IgD-negative memory B cell (primary cell): ENCODE measurements around the gene NDST4. TPM values are rescaled to one million over a fixed set of nuclear protein-coding genes. Genes with fewer than 3 reads are reported as not detected.

Source experiments
- H3K27ac Mint-ChIP-seq, 3 donors: one replicate each; pipeline ENCODE4 v1.8.0; 2020 to 2022; ENCODE audit warnings: mild to moderate bottlenecking in 3 of 3, mixed read lengths in 3 of 3, moderate library complexity in 1 of 3
- H3K27me3 Mint-ChIP-seq: one replicate; pipeline ENCODE4 v1.8.0; 2021; ENCODE audit warnings: mixed read lengths
- H3K36me3 Mint-ChIP-seq: one replicate; pipeline ENCODE4 v1.8.0; 2020; ENCODE audit warnings: mild to moderate bottlenecking, mixed read lengths
- H3K4me1 Mint-ChIP-seq, 3 donors: one replicate each; pipeline ENCODE4 v1.8.0; 2020 to 2022; ENCODE audit warnings: mixed read lengths in 3 of 3, mild to moderate bottlenecking in 1 of 3
- H3K4me3 Mint-ChIP-seq, 4 donors: one replicate each; pipeline ENCODE4 v1.8.0; 2020 to 2022; ENCODE audit warnings: mild to moderate bottlenecking in 4 of 4, mixed read lengths in 4 of 4, moderate library complexity in 3 of 4
- H3K9me3 Mint-ChIP-seq, 3 donors: one replicate each; pipeline ENCODE4 v1.8.0; 2020 to 2021; ENCODE audit warnings: mixed read lengths in 3 of 3, mild to moderate bottlenecking in 1 of 3
- polyA plus RNA-seq: library from polyadenylated mRNA; unstranded; fragments of 300-500 nt; fragmentation: Illumina TruSeq; gene quantifications from one replicate; pipeline ENCODE4 v1.2.3, GENCODE V29; 2021

The NDST4 gene
- polyA plus RNA-seq, 1 donor from 2014 or later = not detected

DNA sequence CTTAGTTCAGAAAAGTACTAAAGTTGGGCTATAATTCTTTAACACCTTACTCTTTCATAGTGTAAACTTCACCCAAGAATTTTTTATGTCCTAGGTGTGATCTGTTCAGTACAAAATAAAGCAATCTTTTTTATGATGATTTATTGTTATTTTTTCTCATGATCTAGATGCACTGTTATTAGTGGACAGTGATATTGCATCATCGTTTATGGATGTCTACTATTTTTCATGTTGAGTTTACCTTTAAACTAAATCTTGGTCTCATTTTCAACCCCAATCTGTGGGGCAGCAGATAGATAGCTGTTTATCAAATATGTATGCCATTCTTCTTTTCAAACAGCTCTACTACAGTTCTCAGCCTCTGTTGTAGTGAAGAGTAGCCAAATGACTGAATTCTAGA lies 299.5 kb downstream of the NDST4 start:
- H3K27me3 Mint-ChIP-seq = peaks cover 2% of the 10 kb centered on the region
- H3K36me3 Mint-ChIP-seq = no peaks in the 10 kb centered on the region
- H3K27ac Mint-ChIP-seq = no peak overlapping the region
- H3K4me3 Mint-ChIP-seq = no peak overlapping the region
- no peaks in the 10 kb centered on the region for H3K4me1 Mint-ChIP-seq
- H3K9me3 Mint-ChIP-seq = no peaks in the 10 kb centered on the region

DNA sequence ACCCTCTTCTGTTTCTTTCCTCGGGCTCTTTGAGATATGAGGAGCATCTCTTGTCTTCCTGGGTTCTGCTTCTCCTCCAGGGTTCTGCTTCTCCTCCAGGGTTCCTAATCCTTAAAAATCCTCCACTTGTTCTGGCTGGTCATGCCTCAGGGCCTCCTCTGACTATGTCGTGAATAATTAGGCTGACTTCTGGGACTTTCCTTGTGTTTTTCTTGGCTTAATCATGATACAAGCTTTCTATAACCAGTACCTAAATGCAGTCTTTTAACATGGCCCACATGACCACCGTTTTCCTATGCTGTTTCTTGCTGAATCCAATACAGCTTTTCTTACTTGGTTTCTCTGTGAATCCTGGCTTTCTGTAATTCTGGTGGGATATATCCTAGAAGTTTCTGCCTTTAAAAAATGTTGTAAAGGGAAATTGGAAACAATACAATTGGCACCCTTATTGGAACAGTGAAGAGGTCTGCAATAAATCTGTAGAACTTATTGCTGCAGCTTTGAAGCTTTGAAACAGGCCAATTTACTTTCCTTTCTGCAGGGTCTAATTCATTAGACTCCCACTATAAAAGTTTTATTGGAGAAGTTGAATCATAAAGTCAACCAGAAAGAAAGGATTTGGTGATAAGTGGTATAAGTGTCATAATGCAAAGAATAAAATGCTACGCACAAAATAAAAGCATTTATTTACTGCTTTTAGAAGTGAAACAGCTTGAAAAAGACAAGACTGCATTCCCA lies 301.7 kb downstream of the NDST4 start:
- H3K27me3 Mint-ChIP-seq = peaks cover 2% of the 10 kb centered on the region
- H3K9me3 Mint-ChIP-seq = no peaks in the 10 kb centered on the region
- no peak overlapping the region for H3K27ac Mint-ChIP-seq
- no peak overlapping the region for H3K4me3 Mint-ChIP-seq
- H3K4me1 Mint-ChIP-seq = peaks cover 0 to 4% (median 2%) of the 10 kb centered on the region in 3 donors
- H3K36me3 Mint-ChIP-seq = no peaks in the 10 kb centered on the region

DNA sequence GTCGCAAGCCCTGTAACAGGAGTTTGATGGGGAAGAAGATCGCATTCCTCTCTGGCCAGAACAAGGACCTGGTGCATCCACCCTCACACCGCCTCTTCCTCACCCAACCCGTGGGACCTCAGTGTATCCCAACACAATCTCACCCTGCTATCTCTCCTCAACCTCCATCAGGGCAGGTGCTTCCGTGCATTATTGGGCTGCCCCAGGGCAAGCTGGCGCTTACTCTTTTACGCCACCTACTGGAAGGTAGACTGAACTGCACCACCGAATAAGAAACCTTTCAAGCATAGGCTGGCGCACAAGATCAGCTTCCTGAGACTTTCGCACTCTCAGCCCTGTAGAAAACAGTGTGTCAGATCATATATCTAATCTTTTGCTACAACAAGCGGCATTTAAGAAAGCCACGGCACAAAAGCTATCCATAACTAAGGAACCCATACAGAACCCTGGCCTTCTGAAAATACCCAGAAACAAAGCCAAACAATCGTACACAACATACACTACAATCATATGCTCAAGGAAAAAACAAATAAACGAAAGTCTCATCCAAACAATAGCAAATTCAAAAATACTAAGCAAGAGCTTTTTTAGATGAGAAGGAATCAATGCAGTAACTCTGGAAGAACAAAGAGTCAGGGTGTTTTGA lies 305.5 kb downstream of the NDST4 start:
- H3K9me3 Mint-ChIP-seq = no peaks in the 10 kb centered on the region
- H3K27ac Mint-ChIP-seq = no peak overlapping the region
- no peak overlapping the region for H3K4me3 Mint-ChIP-seq
- H3K36me3 Mint-ChIP-seq = no peaks in the 10 kb centered on the region
- peaks cover 2% of the 10 kb centered on the region for H3K27me3 Mint-ChIP-seq
- peaks cover 0 to 4% (median 2%) of the 10 kb centered on the region in 3 donors for H3K4me1 Mint-ChIP-seq

DNA sequence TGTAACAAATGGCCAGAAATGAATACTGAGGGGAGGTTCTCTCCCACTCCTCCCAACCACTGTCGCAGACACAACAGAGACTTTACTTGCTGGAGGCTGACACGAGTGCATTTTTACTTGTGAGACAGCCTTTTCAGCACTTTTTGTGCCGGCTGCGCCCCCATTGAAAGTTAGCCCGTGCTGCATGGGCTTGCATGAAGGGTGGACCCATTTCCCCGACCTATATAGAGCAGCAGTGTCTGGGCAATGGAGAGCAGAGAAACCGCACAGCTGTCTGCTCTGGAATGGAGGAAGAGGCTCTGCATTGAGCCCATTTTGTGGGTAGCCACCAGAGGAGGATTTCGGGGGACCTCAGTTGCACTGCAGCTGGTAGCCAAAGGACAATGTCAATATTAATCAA lies 306.1 kb downstream of the NDST4 start:
- Mint-ChIP-seq H3K27me3 (peaks cover 2% of the 10 kb centered on the region), H3K27ac (no peak overlapping the region), H3K4me3 (no peak overlapping the region), H3K36me3 (no peaks in the 10 kb centered on the region), H3K9me3 (no peaks in the 10 kb centered on the region), H3K4me1 (peaks cover 0 to 4% (median 2%) of the 10 kb centered on the region in 3 donors)

DNA sequence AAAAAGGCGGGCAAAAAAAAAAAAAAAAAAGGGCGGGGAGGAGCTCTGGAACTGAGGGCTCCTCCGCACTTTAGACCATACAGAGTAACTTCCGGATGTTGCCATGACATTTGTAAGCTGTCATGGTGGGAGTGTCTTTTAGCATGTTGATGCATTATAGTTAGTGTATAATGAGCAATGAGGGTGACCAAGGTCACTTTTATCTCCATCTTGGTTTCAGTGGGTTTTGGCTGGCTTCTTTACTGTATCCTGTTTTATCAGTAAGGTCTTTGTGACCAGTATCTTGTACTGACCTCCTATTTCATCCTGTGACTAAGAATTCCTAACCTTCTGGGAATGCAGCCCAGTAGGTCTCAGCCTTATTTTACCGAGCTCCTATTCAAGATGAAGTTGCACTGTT lies 321.4 kb downstream of the NDST4 start:
- H3K36me3 Mint-ChIP-seq = no peaks in the 10 kb centered on the region
- H3K27me3 Mint-ChIP-seq = peaks cover 5% of the 10 kb centered on the region
- no peaks in the 10 kb centered on the region for H3K9me3 Mint-ChIP-seq
- H3K4me3 Mint-ChIP-seq = no peak overlapping the region
- no peaks in the 10 kb centered on the region for H3K4me1 Mint-ChIP-seq
- no peak overlapping the region for H3K27ac Mint-ChIP-seq

DNA sequence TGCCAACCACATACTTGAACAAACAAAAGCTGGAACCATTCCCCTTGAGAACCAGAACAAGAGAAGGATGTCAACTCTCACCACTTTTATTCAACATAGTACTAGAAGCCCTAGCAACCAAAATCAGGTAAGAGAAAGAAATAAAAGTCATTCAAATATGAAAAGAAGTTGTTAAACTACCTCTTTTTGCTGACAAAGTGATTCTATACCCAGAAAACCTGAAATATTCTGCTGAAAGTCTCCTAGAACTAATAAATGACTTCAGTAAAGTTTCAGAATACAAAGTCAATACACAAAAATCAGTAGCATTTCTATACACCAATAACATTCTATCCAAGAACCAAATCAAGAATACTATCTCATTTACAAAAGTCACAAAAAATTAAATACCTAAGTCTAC lies 327.9 kb downstream of the NDST4 start:
- H3K4me3 Mint-ChIP-seq = no peak overlapping the region

DNA sequence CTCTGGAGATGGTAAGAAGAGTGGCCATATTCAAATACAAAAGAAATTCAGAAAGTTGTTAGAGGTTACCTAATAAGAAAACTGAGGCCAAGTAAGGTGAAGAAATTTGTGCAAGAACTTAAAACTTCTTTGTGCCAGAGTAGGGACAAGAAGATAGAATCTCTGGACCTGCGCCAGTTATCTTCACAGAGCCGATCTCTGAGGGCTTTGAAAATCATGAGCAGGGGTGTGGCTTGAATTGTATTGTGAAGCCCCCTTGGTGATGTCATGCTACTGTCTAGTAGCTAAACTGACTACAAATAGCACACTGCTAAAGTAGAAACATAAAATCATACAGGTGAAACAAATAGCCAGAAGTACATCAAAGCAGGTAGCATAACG lies 330.2 kb downstream of the NDST4 start:
- H3K27me3 Mint-ChIP-seq = peaks cover 8% of the 10 kb centered on the region

More for the DNA sequence above, 327.9 kb downstream of the NDST4 start:
- Mint-ChIP-seq H3K4me1 (no peaks in the 10 kb centered on the region), H3K27ac (no peak overlapping the region), H3K36me3 (peaks cover 1% of the 10 kb centered on the region), H3K9me3 (no peaks in the 10 kb centered on the region), H3K27me3 (peaks cover 8% of the 10 kb centered on the region)

DNA sequence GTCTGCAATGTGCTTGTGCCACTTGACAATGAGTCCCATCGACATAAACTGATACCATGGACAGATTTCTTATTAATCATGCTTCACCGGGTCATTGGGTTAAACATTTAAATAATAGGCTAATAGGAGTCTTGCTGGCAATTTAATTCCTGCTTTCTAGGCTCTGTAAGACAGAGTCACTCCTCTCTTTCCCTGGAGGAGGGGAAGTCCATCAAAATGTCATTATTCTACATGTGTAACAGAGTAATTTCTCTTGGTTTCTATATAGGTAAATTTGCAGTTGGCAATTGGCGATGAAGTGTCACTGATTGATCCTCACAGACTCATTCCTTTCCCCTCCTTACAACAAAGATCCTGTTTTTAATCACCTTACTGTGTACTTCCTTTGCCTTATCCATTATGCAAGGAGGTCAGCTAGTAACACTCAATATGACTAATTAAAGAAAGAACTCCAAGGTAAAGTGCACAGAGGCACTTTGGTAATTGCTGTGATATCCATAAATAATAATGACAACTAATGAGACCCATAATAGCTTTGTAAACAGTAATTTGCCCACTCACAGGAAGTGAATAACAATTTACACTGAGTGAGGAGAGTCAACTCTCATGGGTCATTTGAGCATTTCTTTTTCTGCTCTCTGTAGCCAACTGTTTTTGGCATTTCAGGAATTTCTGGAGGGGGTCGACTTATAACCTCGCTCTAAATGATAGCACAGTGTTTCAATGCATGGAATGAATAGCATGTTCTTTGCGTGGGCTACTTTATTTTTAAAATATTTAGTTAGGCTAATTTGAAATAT lies 330.8 kb downstream of the NDST4 start:
- Mint-ChIP-seq H3K27me3 (peaks cover 6% of the 10 kb centered on the region), H3K4me3 (no peak overlapping the region), H3K27ac (no peak overlapping the region), H3K36me3 (peaks cover 1% of the 10 kb centered on the region), H3K4me1 (no peaks in the 10 kb centered on the region), H3K9me3 (peaks cover 0 to 2% (median 0%) of the 10 kb centered on the region in 3 donors)

More for the DNA sequence above, 330.2 kb downstream of the NDST4 start:
- Mint-ChIP-seq H3K36me3 (peaks cover 1% of the 10 kb centered on the region), H3K27ac (no peak overlapping the region), H3K4me1 (no peaks in the 10 kb centered on the region), H3K9me3 (peaks cover 0 to 2% (median 0%) of the 10 kb centered on the region in 3 donors), H3K4me3 (no peak overlapping the region)

DNA sequence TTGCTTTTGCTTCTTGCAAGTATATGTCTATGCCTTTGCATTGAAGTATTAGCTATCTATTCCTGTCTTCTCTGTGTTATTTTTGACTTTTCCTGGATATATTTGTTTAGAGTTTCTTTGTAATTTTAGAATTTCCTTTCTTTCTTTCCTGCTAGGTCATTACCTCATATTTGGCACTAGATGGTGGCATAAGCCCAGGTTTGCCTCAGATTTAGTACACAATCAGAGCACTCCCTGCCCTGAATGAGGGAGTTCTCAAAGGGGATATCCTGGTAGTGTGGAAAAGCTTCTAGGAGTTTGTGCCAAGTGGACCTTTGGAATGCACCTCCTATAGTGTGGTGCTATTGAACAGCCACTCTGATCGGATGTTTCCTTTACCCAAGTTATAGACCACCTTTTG lies 333.2 kb downstream of the NDST4 start:
- no peak overlapping the region for H3K27ac Mint-ChIP-seq
- H3K4me3 Mint-ChIP-seq = no peak overlapping the region
- no peaks in the 10 kb centered on the region for H3K4me1 Mint-ChIP-seq
- peaks cover 0 to 2% (median 2%) of the 10 kb centered on the region in 3 donors for H3K9me3 Mint-ChIP-seq
- H3K27me3 Mint-ChIP-seq = peaks cover 6% of the 10 kb centered on the region
- no peaks in the 10 kb centered on the region for H3K36me3 Mint-ChIP-seq
